Measurements from ENCODE around the gene GARIN3. TPM values are rescaled to one million over a fixed set of nuclear protein-coding genes. Genes with fewer than 3 reads are reported as not detected.

The GARIN3 gene
- total and polyA plus RNA-seq, 5 donors: not detected

GRCh38 chr5:157162919-157163510 is 3.0 kb downstream of the GARIN3 start:
- Histone ChIP-seq H3K27ac (ENCODE audit: low read length) (no peak overlapping the region), H3K4me1 (ENCODE audit: control insufficient read depth, insufficient read depth, low read length) (no peaks in the 10 kb centered on the region), H3K4me3 (ENCODE audit: low read length) (no peak overlapping the region), H3K27me3 (ENCODE audit: control insufficient read depth, insufficient read depth) (no peaks in the 10 kb centered on the region), H3K9me3 (ENCODE audit: control insufficient read depth, low read length) (no peaks in the 10 kb centered on the region)
- intact Hi-C loops (cut with DNase I): no loop called here
- ATAC-seq: no peak
- no peak for DNase-seq
- WGBS: 91% methylated on average over 12 of the region's 12 CpGs

GRCh38 chr5:157161996-157162395 is 4.1 kb downstream of the GARIN3 start:
- H3K4me1 ChIP-seq (ENCODE audit: control insufficient read depth, insufficient read depth, low read length): no peaks in the 10 kb centered on the region
- H3K9me3 ChIP-seq (ENCODE audit: control insufficient read depth, low read length): no peaks in the 10 kb centered on the region
- ATAC-seq (no peak), DNase-seq (no peak)
- 87% methylated on average over 6 of the region's 6 CpGs for WGBS
- H3K27ac ChIP-seq (ENCODE audit: low read length): no peak overlapping the region
- no peaks in the 10 kb centered on the region for H3K27me3 ChIP-seq (ENCODE audit: control insufficient read depth, insufficient read depth)
- H3K4me3 ChIP-seq (ENCODE audit: low read length): no peak overlapping the region
- intact Hi-C loops (cut with DNase I): no loop called here

- ATAC-seq (no peak), DNase-seq (no peak)
- H3K27me3 ChIP-seq (ENCODE audit: control insufficient read depth, insufficient read depth): no peaks in the 10 kb centered on the region
- WGBS: 80% methylated on average over 4 of the region's 4 CpGs
- no peak overlapping the region for H3K27ac ChIP-seq (ENCODE audit: low read length)
- no peak overlapping the region for H3K4me3 ChIP-seq (ENCODE audit: low read length)
- H3K9me3 ChIP-seq (ENCODE audit: control insufficient read depth, low read length): no peaks in the 10 kb centered on the region
- intact Hi-C loops (cut with DNase I): no loop called here
- no peaks in the 10 kb centered on the region for H3K4me1 ChIP-seq (ENCODE audit: control insufficient read depth, insufficient read depth, low read length)
Measured at GRCh38 chr5:157160001-157160400, 6.1 kb downstream of the GARIN3 start.

GRCh38 chr5:157159209-157159751 is 6.8 kb downstream of the GARIN3 start:
- no peaks in the 10 kb centered on the region for H3K27me3 ChIP-seq (ENCODE audit: control insufficient read depth, insufficient read depth)
- H3K9me3 ChIP-seq (ENCODE audit: control insufficient read depth, low read length): no peaks in the 10 kb centered on the region
- no peak overlapping the region for H3K27ac ChIP-seq (ENCODE audit: low read length)
- intact Hi-C loops (cut with DNase I): loop anchor here in 1 of 4 donors (10.0 kb wide), 1 partner anchor 146 kb away; no protein-coding TSS in a partner anchor
- 86% methylated on average over 6 of the region's 6 CpGs for WGBS
- DNase-seq (no peak), ATAC-seq (no peak)
- H3K4me3 ChIP-seq (ENCODE audit: low read length): no peak overlapping the region
- H3K4me1 ChIP-seq (ENCODE audit: control insufficient read depth, insufficient read depth, low read length): no peaks in the 10 kb centered on the region

- 57% methylated on average over 1 of the region's 1 CpG for WGBS
- Histone ChIP-seq H3K4me3 (ENCODE audit: low read length) (no peak overlapping the region), H3K27ac (ENCODE audit: low read length) (no peak overlapping the region), H3K4me1 (ENCODE audit: control insufficient read depth, insufficient read depth, low read length) (no peaks in the 10 kb centered on the region), H3K27me3 (ENCODE audit: control insufficient read depth, insufficient read depth) (no peaks in the 10 kb centered on the region), H3K9me3 (ENCODE audit: control insufficient read depth, low read length) (no peaks in the 10 kb centered on the region)
- no peak for DNase-seq
- intact Hi-C loops (cut with DNase I): loop anchor here in 1 of 4 donors (10.0 kb wide), 1 partner anchor 147 kb away; no protein-coding TSS in a partner anchor
- no peak for ATAC-seq
Measured at GRCh38 chr5:157157293-157157891, 8.7 kb downstream of the GARIN3 start.

GRCh38 chr5:157155297-157155696 is 10.8 kb downstream of the GARIN3 start:
- 65% methylated on average over 3 of the region's 3 CpGs for WGBS
- intact Hi-C loops (cut with DNase I): loop anchor here in 1 of 4 donors (10.0 kb wide), 1 partner anchor 150 kb away; no protein-coding TSS in a partner anchor
- Histone ChIP-seq H3K27ac (ENCODE audit: low read length) (no peak overlapping the region), H3K4me3 (ENCODE audit: low read length) (no peak overlapping the region), H3K27me3 (ENCODE audit: control insufficient read depth, insufficient read depth) (no peaks in the 10 kb centered on the region), H3K9me3 (ENCODE audit: control insufficient read depth, low read length) (no peaks in the 10 kb centered on the region), H3K4me1 (ENCODE audit: control insufficient read depth, insufficient read depth, low read length) (no peaks in the 10 kb centered on the region)
- DNase-seq (no peak), ATAC-seq (no peak)

GRCh38 chr5:157150995-157151394 is 15.1 kb downstream of the GARIN3 start:
- WGBS: 87% methylated on average over 3 of the region's 3 CpGs
- no peak for DNase-seq
- H3K4me3 ChIP-seq (ENCODE audit: low read length): no peak overlapping the region
- H3K27ac ChIP-seq (ENCODE audit: low read length): no peak overlapping the region
- H3K27me3 ChIP-seq (ENCODE audit: control insufficient read depth, insufficient read depth): no peaks in the 10 kb centered on the region
- intact Hi-C loops (cut with DNase I): loop anchor here in 1 of 4 donors (10.0 kb wide), 1 partner anchor 154 kb away; no protein-coding TSS in a partner anchor
- no peaks in the 10 kb centered on the region for H3K9me3 ChIP-seq (ENCODE audit: control insufficient read depth, low read length)
- ATAC-seq: no peak
- H3K4me1 ChIP-seq (ENCODE audit: control insufficient read depth, insufficient read depth, low read length): no peaks in the 10 kb centered on the region

- intact Hi-C loops (cut with DNase I): loop anchor here in 1 of 4 donors (10.0 kb wide), 2 partner anchors 106 to 166 kb away; no protein-coding TSS in a partner anchor
- Histone ChIP-seq H3K9me3 (ENCODE audit: control insufficient read depth, low read length) (no peaks in the 10 kb centered on the region), H3K4me1 (ENCODE audit: control insufficient read depth, insufficient read depth, low read length) (no peaks in the 10 kb centered on the region), H3K4me3 (ENCODE audit: low read length) (no peak overlapping the region), H3K27ac (ENCODE audit: low read length) (no peak overlapping the region), H3K27me3 (ENCODE audit: control insufficient read depth, insufficient read depth) (no peaks in the 10 kb centered on the region)
- 65% methylated on average over 14 of the region's 14 CpGs for WGBS
- peak; percentile 43 to 71 (median 51) for DNase-seq
- ATAC-seq: peak; percentile 73 to 87
Measured at GRCh38 chr5:157148734-157149615, 17.1 kb downstream of the GARIN3 start.

- H3K4me1 ChIP-seq (ENCODE audit: control insufficient read depth, insufficient read depth, low read length): peaks cover 2% of the 10 kb centered on the region
- 5% methylated on average over 33 of the region's 33 CpGs for WGBS
- intact Hi-C loops (cut with DNase I): loop anchor here in 1 of 4 donors (10.0 kb wide), 2 partner anchors 111 to 171 kb away; no protein-coding TSS in a partner anchor
- DNase-seq (peak; percentile 60 to 88 (median 83)), ATAC-seq (peak; percentile 66)
- H3K9me3 ChIP-seq (ENCODE audit: control insufficient read depth, low read length): no peaks in the 10 kb centered on the region
- peak overlapping the region; percentile 98 for H3K27ac ChIP-seq (ENCODE audit: low read length)
- no peaks in the 10 kb centered on the region for H3K27me3 ChIP-seq (ENCODE audit: control insufficient read depth, insufficient read depth)
- H3K4me3 ChIP-seq (ENCODE audit: low read length): peak overlapping the region; percentile 69
Measured at GRCh38 chr5:157143127-157143971, 22.7 kb downstream of the GARIN3 start.

Measured in right cardiac atrium (tissue), 5 donors.